HEK293 (cell line): ENCODE results near the gene ANXA2.

Experiments
- CTCF ChIA-PET: fragments of 350-600 bp; formaldehyde crosslinking; extraction: SDS; loops from one replicate; lab custom pipeline; 2021; ENCODE audit warnings: antibody characterized with exemption; lab: Yijun Ruan, JAX
- POLR2A ChIA-PET: fragments of 300-600 bp; formaldehyde crosslinking; extraction: SDS; loops from one replicate; lab custom pipeline; 2020; ENCODE audit warnings: antibody characterized with exemption, inconsistent platforms; lab: Yijun Ruan, JAX
- H3K27ac ChIP-seq: fragments of 200-500 bp; sonication (Bioruptor generic); 2 replicates; pipeline ENCODE4 v1.5.1; 2014; ENCODE audit warnings: low read depth, low read length, control low read depth, inconsistent platforms; ENCODE audit errors: extremely low read depth
- H3K36me3 ChIP-seq, 2 experiments: fragments of 200-500 bp in 1 of 2; sonication (Bioruptor generic) in 1 of 2; 1 replicate in 1 of 2; 2 replicates in 1 of 2; pipeline ENCODE4 v1.5.1; 2014 to 2017; ENCODE audit warnings: inconsistent platforms in 2 of 2, low read length in 2 of 2; ENCODE audit not compliant: control insufficient read depth in 2 of 2, insufficient read depth in 1 of 2
- H3K4me1 ChIP-seq: fragments of 200-500 bp; sonication (Bioruptor generic); 2 replicates; pipeline ENCODE4 v1.5.1; 2014; ENCODE audit warnings: mild to moderate bottlenecking, low read length, inconsistent platforms; ENCODE audit not compliant: control insufficient read depth, insufficient read depth
- H3K4me3 ChIP-seq: 2 replicates; pipeline ENCODE4 v1.5.1; 2011; ENCODE audit warnings: low read depth, mild to moderate bottlenecking, control low read depth, low read length, moderate library complexity
- H3K9me3 ChIP-seq: fragments of 200-500 bp; sonication (Bioruptor generic); 2 replicates; pipeline ENCODE4 v1.5.1; 2014; ENCODE audit warnings: low read depth, low read length, inconsistent platforms; ENCODE audit not compliant: control insufficient read depth, insufficient read depth
- GFI1B ChIP-seq: fragments of 450-650 bp; formaldehyde crosslinking; IDR thresholded peaks from 2 replicates; pipeline ENCODE4 v1.5.1; 2016; ENCODE audit warnings: missing biosample characterization, missing genetic modification characterization
- GLI2 ChIP-seq: fragments of 450-650 bp; formaldehyde crosslinking; IDR thresholded peaks from 2 replicates; pipeline ENCODE4; 2017; ENCODE audit warnings: missing biosample characterization, missing genetic modification characterization, low read depth, borderline replicate concordance
- IKZF3 ChIP-seq: fragments of 450-650 bp; IDR thresholded peaks from 2 replicates; pipeline ENCODE4 v1.5.0; 2018; ENCODE audit warnings: missing biosample characterization, mild to moderate bottlenecking, missing genetic modification characterization, moderate library complexity
- PRDM10 ChIP-seq: fragments of 450-650 bp; formaldehyde crosslinking; IDR thresholded peaks from 2 replicates; pipeline ENCODE4 v1.5.1; 2016; ENCODE audit warnings: missing biosample characterization, missing genetic modification characterization
- RBAK ChIP-seq: fragments of 450-650 bp; formaldehyde crosslinking; IDR thresholded peaks from 2 replicates; pipeline ENCODE4 v1.5.1; 2016; ENCODE audit warnings: missing biosample characterization, missing genetic modification characterization
- ZBTB49 ChIP-seq: fragments of 450-650 bp; formaldehyde crosslinking; IDR thresholded peaks from 2 replicates; pipeline ENCODE4 v1.5.1; 2016; ENCODE audit warnings: missing biosample characterization, missing genetic modification characterization, low read depth
- ZNF121 ChIP-seq: fragments of 450-650 bp; formaldehyde crosslinking; IDR thresholded peaks from 2 replicates; pipeline ENCODE4 v1.5.1; 2016; ENCODE audit warnings: missing biosample characterization, missing genetic modification characterization
- ZNF146 ChIP-seq: fragments of 450-650 bp; formaldehyde crosslinking; IDR thresholded peaks from 2 replicates; pipeline ENCODE4 v1.5.1; 2016; ENCODE audit warnings: missing biosample characterization, missing genetic modification characterization
- ZNF202 ChIP-seq: fragments of 450-650 bp; formaldehyde crosslinking; IDR thresholded peaks from 2 replicates; pipeline ENCODE4 v1.5.1; 2016; ENCODE audit warnings: missing biosample characterization, missing genetic modification characterization, borderline replicate concordance
- ZNF221 ChIP-seq: fragments of 450-650 bp; formaldehyde crosslinking; IDR thresholded peaks from 2 replicates; pipeline ENCODE4 v1.5.1; 2017; ENCODE audit warnings: missing biosample characterization, missing genetic modification characterization, borderline replicate concordance
- ZNF24 ChIP-seq: fragments of 450-650 bp; formaldehyde crosslinking; IDR thresholded peaks from 2 replicates; pipeline ENCODE4 v1.5.1; 2016; ENCODE audit warnings: missing biosample characterization, missing genetic modification characterization
- ZNF354C ChIP-seq: fragments of 450-650 bp; formaldehyde crosslinking; IDR thresholded peaks from 2 replicates; pipeline ENCODE4 v1.5.1; 2016; ENCODE audit warnings: missing biosample characterization, missing genetic modification characterization, low read depth, borderline replicate concordance
- ZNF391 ChIP-seq: fragments of 450-650 bp; formaldehyde crosslinking; IDR thresholded peaks from 2 replicates; pipeline ENCODE4 v1.5.1; 2016; ENCODE audit warnings: low read depth, missing biosample characterization, missing genetic modification characterization, borderline replicate concordance
- ZNF394 ChIP-seq: fragments of 450-650 bp; formaldehyde crosslinking; IDR thresholded peaks from 2 replicates; pipeline ENCODE4 v1.5.1; 2016; ENCODE audit warnings: missing biosample characterization, missing genetic modification characterization, mild to moderate bottlenecking, moderate library complexity, borderline replicate concordance
- ZNF473 ChIP-seq: fragments of 450-650 bp; formaldehyde crosslinking; IDR thresholded peaks from 2 replicates; pipeline ENCODE4 v1.5.1; 2017; ENCODE audit warnings: missing biosample characterization, missing genetic modification characterization
- ZNF530 ChIP-seq: fragments of 450-650 bp; formaldehyde crosslinking; IDR thresholded peaks from 2 replicates; pipeline ENCODE4 v1.5.1; 2016; ENCODE audit warnings: low read depth, missing biosample characterization, missing genetic modification characterization
- ZNF596 ChIP-seq: fragments of 450-650 bp; IDR thresholded peaks from 2 replicates; pipeline ENCODE4 v1.5.0; 2018; ENCODE audit warnings: missing biosample characterization, mild to moderate bottlenecking, missing genetic modification characterization, moderate library complexity
- ZNF76 ChIP-seq: fragments of 450-650 bp; formaldehyde crosslinking; IDR thresholded peaks from 2 replicates; pipeline ENCODE4; 2016; ENCODE audit warnings: low read depth, missing biosample characterization, missing genetic modification characterization, borderline replicate concordance
- ZNF768 ChIP-seq: fragments of 450-650 bp; formaldehyde crosslinking; IDR thresholded peaks from 2 replicates; pipeline ENCODE4 v1.5.1; 2018; ENCODE audit warnings: missing biosample characterization, mild to moderate bottlenecking, missing genetic modification characterization
- ZNF837 ChIP-seq: fragments of 450-650 bp; formaldehyde crosslinking; IDR thresholded peaks from 2 replicates; pipeline ENCODE4 v1.5.1; 2016; ENCODE audit warnings: missing biosample characterization, missing genetic modification characterization

ANXA2 gene

GRCh38 chr15:60389261-60390077 is 8.3 kb downstream of the ANXA2 start:
- peaks cover 48% of the 10 kb centered on the region for H3K4me1 ChIP-seq
- H3K4me3 ChIP-seq = no peak overlapping the region
- no peak for TF ChIP-seq ZNF596 (tag by site-specific recombination)
- no peak for TF ChIP-seq ZNF473 (tag by site-specific recombination)
- TF ChIP-seq ZBTB49 (tag by site-specific recombination) = no peak
- no peak for TF ChIP-seq ZNF837
- TF ChIP-seq ZNF202 (tag by site-specific recombination) = no peak
- no peak for TF ChIP-seq ZNF394
- no peak for TF ChIP-seq PRDM10
- TF ChIP-seq IKZF3 = no peak
- no peak for TF ChIP-seq ZNF76
- no peak for TF ChIP-seq ZNF768 (tag by site-specific recombination)
- no peak for TF ChIP-seq GLI2 (tag by site-specific recombination)
- no peak for TF ChIP-seq ZNF24
- TF ChIP-seq ZNF391 (tag by site-specific recombination) = no peak
- TF ChIP-seq ZNF121 (tag by site-specific recombination) = no peak
- no peak for TF ChIP-seq ZNF530
- TF ChIP-seq, all 188 proteins: peak for 0
- Histone ChIP-seq H3K36me3 (peaks cover 0 to 32% of the 10 kb centered on the region in 2 experiments; a peak in 2 of 3 replicates), H3K27ac (no peak overlapping the region), H3K9me3 (no peaks in the 10 kb centered on the region)
- POLR2A ChIA-PET = interaction anchor here (0.6 kb wide), 1 partner anchor 100 kb away, joined by 3 read pairs; no protein-coding TSS in a partner anchor
- CTCF ChIA-PET = interaction anchor here (0.6 to 0.7 kb wide), 2 partner anchors 119 to 127 kb away, joined by 3 to 4 read pairs; no protein-coding TSS in a partner anchor

GRCh38 chr15:60387321-60387720 is 10.5 kb downstream of the ANXA2 start:
- peaks cover 0 to 47% of the 10 kb centered on the region in 2 experiments; a peak in 2 of 3 replicates for H3K36me3 ChIP-seq
- H3K4me1 ChIP-seq = peaks cover 26% of the 10 kb centered on the region
- POLR2A ChIA-PET = no interaction called here
- H3K27ac ChIP-seq = no peak overlapping the region
- no peaks in the 10 kb centered on the region for H3K9me3 ChIP-seq
- TF ChIP-seq ZNF354C (tag by site-specific recombination) (no peak), RBAK (tag by site-specific recombination) (no peak), GFI1B (tag by site-specific recombination) (no peak), ZNF146 (peak; percentile 66), ZNF221 (tag by site-specific recombination) (no peak)
- TF ChIP-seq, all 188 proteins: peak for 1
- no peak overlapping the region for H3K4me3 ChIP-seq
- CTCF ChIA-PET = no interaction called here
